SK-N-MC (cell line): ENCODE results near the gene CCDC13.

Experiments used
- EZH2 ChIP-seq: fragments of 200-600 bp; sonication (generic); IDR thresholded peaks from one replicate; pipeline ENCODE4 v1.6.1; 2017; ENCODE audit warnings: antibody characterized with exemption
- FOXP2 ChIP-seq: optimal IDR thresholded peaks from 2 replicates; pipeline ENCODE3; 2011; ENCODE audit warnings: mild to moderate bottlenecking, moderate library complexity; ENCODE audit not compliant: insufficient read depth; ENCODE audit errors: extremely low read length, control extremely low read depth
- POLR2AphosphoS5 ChIP-seq: IDR thresholded peaks from 2 replicates; pipeline ENCODE4 v1.6.1; 2012; ENCODE audit warnings: mild to moderate bottlenecking, low read depth, low read length, borderline replicate concordance

DNA sequence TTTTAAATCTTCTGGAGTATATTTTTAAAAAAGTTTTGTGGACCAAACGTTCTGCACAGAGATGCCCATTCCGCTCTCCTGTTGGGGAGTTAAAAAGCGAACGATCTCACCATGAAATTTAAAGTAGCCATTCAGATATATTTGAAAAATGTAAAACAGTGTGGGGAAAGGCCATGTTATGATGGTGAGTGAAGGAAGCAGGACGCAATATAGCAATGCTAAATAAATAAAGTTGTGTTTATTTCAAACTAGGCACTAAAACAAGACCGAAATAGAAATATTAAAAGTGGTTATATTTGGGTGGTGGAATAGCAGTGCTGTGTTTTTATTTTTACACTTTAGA, 327 bp upstream of the CCDC13 start:
- TF ChIP-seq EZH2, result no peak
- TF ChIP-seq POLR2AphosphoS5, result no peak
- no peak for TF ChIP-seq FOXP2
